Hepatocyte (in vitro differentiated cells): ENCODE data around the gene ZC3HAV1. TPM values are rescaled to one million over a fixed set of nuclear protein-coding genes. Genes with fewer than 3 reads are reported as not detected.

Experiments
- DNase-seq: peaks from one replicate; pipeline ENCODE4 v3.0.0-alpha.2; 2016; ENCODE audit warnings: low spot score
- H2AFZ ChIP-seq: fragments of 200-600 bp; sonication (generic); 2 replicates; pipeline ENCODE4 v1.6.0; 2016; ENCODE audit warnings: antibody characterized with exemption, mild to moderate bottlenecking
- H3K27ac ChIP-seq: fragments of 200-600 bp; sonication (generic); 2 replicates; pipeline ENCODE4 v1.5.1; 2016; ENCODE audit warnings: mild to moderate bottlenecking
- H3K27me3 ChIP-seq: fragments of 200-600 bp; sonication (generic); 2 replicates; pipeline ENCODE4 v1.6.1; 2016
- H3K36me3 ChIP-seq: fragments of 200-600 bp; sonication (generic); replicated peaks from 2 replicates; pipeline ENCODE4 v1.5.1; 2016; ENCODE audit warnings: low read depth; ENCODE audit not compliant: insufficient read depth
- H3K4me1 ChIP-seq: fragments of 200-600 bp; sonication (generic); 2 replicates; pipeline ENCODE4 v1.5.1; 2016; ENCODE audit warnings: mild to moderate bottlenecking, moderate library complexity; ENCODE audit not compliant: insufficient read depth
- H3K4me2 ChIP-seq: fragments of 200-600 bp; sonication (generic); 2 replicates; pipeline ENCODE4 v1.6.0; 2016
- H3K4me3 ChIP-seq: fragments of 200-600 bp; sonication (generic); 2 replicates; pipeline ENCODE4 v1.5.1; 2016; ENCODE audit warnings: mild to moderate bottlenecking
- H3K79me2 ChIP-seq: fragments of 200-600 bp; sonication (generic); 2 replicates; pipeline ENCODE4 v1.6.0; 2017; ENCODE audit warnings: mild to moderate bottlenecking
- H3K9me2 ChIP-seq: fragments of 200-600 bp; sonication (generic); replicated peaks from 2 replicates; pipeline ENCODE4 v1.6.0; 2017; ENCODE audit warnings: mild to moderate bottlenecking; ENCODE audit not compliant: insufficient read depth
- H3K9me3 ChIP-seq: fragments of 200-600 bp; sonication (generic); 2 replicates; pipeline ENCODE4 v1.5.1; 2016; ENCODE audit warnings: low read depth, mild to moderate bottlenecking
- H4K20me1 ChIP-seq: fragments of 200-600 bp; sonication (generic); 2 replicates; pipeline ENCODE4 v1.6.0; 2016; ENCODE audit warnings: mild to moderate bottlenecking; ENCODE audit not compliant: insufficient read depth, poor library complexity, severe bottlenecking
- CTCF ChIP-seq: fragments of 200-600 bp; sonication (generic); IDR thresholded peaks from 2 replicates; pipeline ENCODE4 v1.5.1; 2016; ENCODE audit warnings: antibody characterized with exemption, mild to moderate bottlenecking; ENCODE audit not compliant: poor library complexity
- EZH2 ChIP-seq: fragments of 200-600 bp; sonication (generic); IDR thresholded peaks from 2 replicates; pipeline ENCODE4 v1.6.1; 2016; ENCODE audit warnings: antibody characterized with exemption, mild to moderate bottlenecking, borderline replicate concordance
- EZH2phosphoT487 ChIP-seq: fragments of 200-600 bp; sonication (generic); IDR thresholded peaks from one replicate; pipeline ENCODE4 v1.6.1; 2018; ENCODE audit warnings: antibody characterized with exemption, mild to moderate bottlenecking, low read depth, moderate library complexity; ENCODE audit not compliant: unreplicated experiment, severe bottlenecking
- WGBS: methylation state at CpG from one replicate; pipeline ENCODE4 v1.1.6; 2016; ENCODE audit warnings: low lambda C conversion rate; ENCODE audit errors: missing lambda C conversion rate; 5-methylcytosine and 5-hydroxymethylcytosine counted together
- polyA plus RNA-seq: library from polyadenylated mRNA; unstranded; fragments of >200 nt; fragmentation: Nextera tagmentation; extraction: Ambion mirVana; gene quantifications from 2 replicates; pipeline ENCODE4 v1.2.1, GENCODE V29; 2016
- total RNA-seq: library from RNA; depleted of rRNA; stranded (reverse); fragments of >200 nt; gene quantifications from 2 replicates; pipeline ENCODE4 v1.2.3, GENCODE V29; 2014

Gene ZC3HAV1
- total and polyA plus RNA-seq, 2 experiments from 2014 or later = 20.4 to 27.9 TPM

DNA sequence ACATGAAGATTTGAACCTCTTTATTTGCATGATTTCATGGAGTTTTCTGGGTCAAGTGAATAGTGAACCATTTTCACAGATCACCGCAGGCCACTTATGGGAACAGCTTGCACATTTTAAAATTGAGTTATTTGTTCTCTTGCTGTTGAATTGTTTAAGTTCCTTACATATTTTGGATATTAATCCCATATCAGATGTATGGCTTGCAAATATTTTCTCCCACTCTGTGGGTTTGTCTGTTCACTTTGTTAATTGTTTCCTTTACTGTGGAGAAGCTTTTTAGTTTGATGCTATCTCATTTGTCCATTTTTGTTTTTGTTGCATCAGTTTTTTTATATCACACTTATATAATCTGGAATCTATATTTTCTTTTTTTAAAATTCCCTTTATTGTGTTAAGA is 59.6 kb downstream of the ZC3HAV1 start:
- TF ChIP-seq EZH2phosphoT487 (no peak), CTCF (no peak), EZH2 (no peak)
- no peak overlapping the region for H3K27ac ChIP-seq
- no peaks in the 10 kb centered on the region for H3K36me3 ChIP-seq
- H3K9me3 ChIP-seq = no peaks in the 10 kb centered on the region
- H4K20me1 ChIP-seq = no peaks in the 10 kb centered on the region
- H2AFZ ChIP-seq = no peak overlapping the region
- no peak for DNase-seq
- no peak overlapping the region for H3K4me2 ChIP-seq
- no peaks in the 10 kb centered on the region for H3K79me2 ChIP-seq
- H3K4me3 ChIP-seq = no peak overlapping the region
- H3K27me3 ChIP-seq = no peaks in the 10 kb centered on the region
- H3K9me2 ChIP-seq = no peaks in the 10 kb centered on the region
- 100% methylated on average over 1 of the region's 1 CpG for WGBS
- no peaks in the 10 kb centered on the region for H3K4me1 ChIP-seq

GRCh38 chr7:139049111-139049510 is 60.4 kb downstream of the ZC3HAV1 start:
- no peak for TF ChIP-seq CTCF
- no peak for TF ChIP-seq EZH2phosphoT487
- no peak for TF ChIP-seq EZH2
- WGBS = 84% methylated on average over 7 of the region's 7 CpGs
- Histone ChIP-seq H3K9me2 (no peaks in the 10 kb centered on the region), H3K4me3 (no peak overlapping the region), H2AFZ (no peak overlapping the region), H3K27ac (no peak overlapping the region), H4K20me1 (no peaks in the 10 kb centered on the region), H3K79me2 (no peaks in the 10 kb centered on the region), H3K27me3 (no peaks in the 10 kb centered on the region), H3K4me1 (no peaks in the 10 kb centered on the region), H3K9me3 (no peaks in the 10 kb centered on the region), H3K36me3 (no peaks in the 10 kb centered on the region), H3K4me2 (no peak overlapping the region)
- DNase-seq = no peak

- no peaks in the 10 kb centered on the region for H3K36me3 ChIP-seq
- 89% methylated on average over 3 of the region's 3 CpGs for WGBS
These were observed 61.5 kb downstream of the ZC3HAV1 start for GRCh38 chr7:139047970-139048369.

More at GRCh38 chr7:139047970-139048369, 61.5 kb downstream of the ZC3HAV1 start:
- Histone ChIP-seq H4K20me1 (no peaks in the 10 kb centered on the region), H3K9me2 (no peaks in the 10 kb centered on the region), H3K27me3 (no peaks in the 10 kb centered on the region), H3K4me1 (no peaks in the 10 kb centered on the region), H3K4me2 (no peak overlapping the region), H3K4me3 (no peak overlapping the region), H2AFZ (no peak overlapping the region), H3K27ac (no peak overlapping the region), H3K9me3 (no peaks in the 10 kb centered on the region), H3K79me2 (no peaks in the 10 kb centered on the region)
- TF ChIP-seq EZH2phosphoT487 (no peak), CTCF (no peak), EZH2 (no peak)
- no peak for DNase-seq
